Stimulated activated CD4-positive, alpha-beta T cell treated with anti-CD3 and anti-CD28 coated beads, TNF-alpha, amount 100 ng/mL, for 24 hours (primary cell): ENCODE results near the gene CLPSL2.

ENCODE experiments used
- DNase-seq, 3 experiments: peaks; one replicate each; pipeline ENCODE4 v3.0.0-alpha.2; 2020; ENCODE audit warnings: low read depth in 3 of 3

The CLPSL2 gene

DNA sequence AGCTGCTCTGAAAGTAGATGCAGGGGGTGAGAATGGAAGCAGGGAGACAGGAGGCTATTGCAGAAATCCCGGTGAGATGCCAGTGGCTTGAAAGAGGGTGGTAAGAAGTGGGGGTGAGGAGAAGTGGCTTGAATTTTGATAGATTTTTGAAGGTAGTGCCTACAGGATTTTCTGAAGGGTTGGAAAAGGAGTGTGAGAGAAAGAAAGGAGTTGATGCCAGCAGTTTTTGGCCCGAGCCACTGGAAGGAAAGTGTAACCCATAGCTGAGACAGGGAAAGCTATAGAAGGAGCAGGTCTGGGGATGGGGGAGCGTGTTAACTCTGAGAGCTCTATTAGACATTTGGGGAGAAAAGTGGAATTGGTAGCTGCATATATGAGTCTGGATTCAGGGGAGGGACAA, 29.9 kb upstream of the CLPSL2 start:
- no peak for DNase-seq

DNA sequence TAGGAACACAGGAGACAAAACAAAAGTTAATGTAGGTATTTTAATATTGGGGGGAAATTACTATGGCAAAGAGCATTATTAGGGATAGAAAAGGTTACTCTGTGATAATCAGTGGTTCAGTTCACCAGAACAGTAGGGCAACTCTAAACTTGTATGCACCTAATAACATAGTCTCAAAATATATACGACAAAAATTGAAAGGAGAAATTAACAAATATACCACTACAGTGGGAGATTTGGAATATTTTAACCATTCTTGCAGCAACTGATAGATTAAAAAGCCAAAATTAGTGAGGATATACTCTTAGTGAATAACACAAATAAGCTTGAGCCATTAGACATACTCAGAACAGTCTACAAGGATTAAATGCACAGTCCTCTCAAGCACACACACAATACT, 28.5 kb upstream of the CLPSL2 start:
- DNase-seq, result no peak

DNA sequence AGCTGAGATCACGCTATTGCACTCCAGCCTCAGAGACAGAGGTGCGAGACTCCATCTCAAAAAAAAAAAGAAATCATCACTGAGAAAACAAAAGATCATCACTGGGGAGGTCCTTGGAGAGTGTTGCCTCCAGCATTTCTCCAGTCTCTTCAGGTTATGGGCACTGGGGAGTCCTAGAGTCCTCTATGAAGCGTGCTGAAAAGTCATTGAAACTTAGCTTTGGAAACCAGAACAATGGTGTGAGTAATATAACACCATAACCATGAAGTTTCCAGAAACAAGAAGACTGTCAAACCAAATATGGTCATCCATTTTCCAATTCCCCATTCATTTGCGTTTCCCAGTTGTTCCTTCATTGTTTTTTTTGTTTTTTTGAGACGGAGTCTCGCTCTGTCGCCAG, 25.8 kb upstream of the CLPSL2 start:
- DNase-seq, result no peak

DNA sequence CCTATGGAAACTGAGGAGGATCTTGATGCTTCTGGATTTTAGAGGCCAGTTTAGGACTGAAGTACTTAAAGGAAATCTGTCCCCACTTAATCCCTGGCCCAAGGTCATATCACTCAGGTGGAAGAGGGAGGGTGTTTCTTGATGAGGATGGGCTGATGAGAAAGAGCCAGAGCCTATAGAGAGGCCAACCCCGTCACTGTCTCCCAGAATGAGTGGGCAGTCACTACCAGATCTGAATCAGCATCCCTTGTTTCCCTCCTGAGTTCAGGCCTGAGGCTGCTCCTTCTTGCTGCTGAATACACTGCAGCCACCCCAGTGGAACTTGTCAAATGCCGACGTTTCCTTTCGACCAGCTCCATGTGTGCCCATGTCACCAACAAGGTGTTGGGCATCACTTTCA, 24.8 kb upstream of the CLPSL2 start:
- no peak for DNase-seq

DNA sequence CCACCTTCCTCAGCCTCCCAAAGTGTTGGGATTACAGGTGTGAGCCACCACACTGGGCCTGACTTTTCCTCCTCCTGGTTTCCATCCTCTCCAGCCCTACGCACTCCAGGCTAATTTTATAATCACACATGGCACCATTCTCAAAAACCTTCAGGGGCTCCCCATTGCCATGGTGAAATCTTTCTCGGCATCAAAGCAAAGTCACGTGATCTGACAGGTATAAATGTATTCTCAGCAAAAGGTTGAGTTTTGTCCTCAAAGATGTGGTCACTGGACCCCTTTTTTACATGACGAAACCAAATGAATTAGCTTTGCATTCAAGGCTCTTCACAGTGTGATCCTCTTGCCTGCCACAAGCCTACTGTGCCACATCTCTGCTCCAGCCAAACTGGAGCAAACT, 24.1 kb upstream of the CLPSL2 start:
- DNase-seq, result no peak

DNA sequence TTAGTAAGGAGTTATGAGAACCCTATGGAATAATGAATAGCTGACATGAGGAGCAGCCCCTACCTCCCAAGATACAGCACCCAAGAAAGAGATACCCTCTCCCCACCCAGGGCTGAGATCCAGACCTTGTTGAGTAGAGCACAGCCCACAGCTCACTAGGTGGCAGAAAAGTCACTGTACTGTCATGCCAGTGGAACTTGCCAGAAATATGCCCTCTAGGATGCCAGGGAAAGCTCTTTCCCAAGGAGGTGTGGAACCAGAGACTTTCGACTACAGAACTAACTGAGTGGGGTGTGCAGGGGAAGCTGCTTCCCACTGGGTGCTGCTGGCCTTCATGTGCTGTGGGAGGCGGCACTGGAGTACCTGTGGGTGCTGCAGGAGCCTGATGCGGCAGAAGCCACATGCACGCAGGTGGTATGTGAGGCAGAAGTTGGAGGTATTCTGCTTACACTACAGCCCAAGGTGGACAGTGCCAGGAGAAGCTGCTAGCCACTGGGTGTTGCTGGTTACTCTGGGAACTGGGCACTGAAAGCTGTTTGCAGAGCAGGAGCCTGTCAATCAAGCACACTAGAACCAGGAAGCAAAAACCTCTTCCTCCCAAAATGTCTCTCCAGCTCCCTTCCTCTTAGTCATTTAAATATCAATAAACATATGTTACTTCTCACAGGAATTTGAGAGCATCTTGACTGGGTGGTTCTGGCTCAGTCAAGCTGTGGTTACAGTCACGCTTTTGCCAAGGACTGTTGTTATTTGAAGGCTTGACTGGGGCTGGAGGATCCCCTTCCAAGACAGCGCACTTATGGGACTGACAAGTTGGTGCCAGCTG, 21.7 kb upstream of the CLPSL2 start:
- DNase-seq, result no peak

DNA sequence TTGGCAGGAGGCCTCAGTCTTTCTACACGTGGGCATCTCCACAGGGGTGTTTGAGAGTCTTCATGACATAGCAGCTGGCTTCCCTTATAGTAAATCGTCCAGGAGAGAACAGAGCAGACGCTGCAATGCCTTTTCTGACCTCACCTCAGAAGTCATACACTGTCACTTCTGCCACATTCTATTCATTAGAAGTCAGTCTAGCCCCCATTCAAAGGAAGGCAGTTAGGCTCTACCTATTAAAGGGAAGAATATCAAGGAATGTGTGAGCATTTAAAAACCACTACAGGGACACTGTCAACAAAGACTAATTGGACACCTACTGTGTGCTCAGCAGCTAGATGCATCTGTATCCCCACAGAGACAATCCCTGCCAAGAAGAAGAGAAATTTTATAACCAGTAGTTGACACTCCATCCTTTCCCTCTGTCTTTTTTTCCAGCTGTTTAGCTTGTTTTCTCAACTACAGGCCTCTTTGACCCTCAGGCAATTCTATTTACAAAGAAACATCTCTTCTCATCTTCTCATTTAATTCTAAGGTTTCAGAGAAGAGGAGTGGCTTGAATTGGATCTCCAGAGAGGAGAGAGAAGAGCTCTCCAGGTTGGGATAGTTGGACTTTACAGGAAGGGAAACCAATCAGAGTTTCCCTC, 21.0 kb upstream of the CLPSL2 start:
- DNase-seq, result no peak

DNA sequence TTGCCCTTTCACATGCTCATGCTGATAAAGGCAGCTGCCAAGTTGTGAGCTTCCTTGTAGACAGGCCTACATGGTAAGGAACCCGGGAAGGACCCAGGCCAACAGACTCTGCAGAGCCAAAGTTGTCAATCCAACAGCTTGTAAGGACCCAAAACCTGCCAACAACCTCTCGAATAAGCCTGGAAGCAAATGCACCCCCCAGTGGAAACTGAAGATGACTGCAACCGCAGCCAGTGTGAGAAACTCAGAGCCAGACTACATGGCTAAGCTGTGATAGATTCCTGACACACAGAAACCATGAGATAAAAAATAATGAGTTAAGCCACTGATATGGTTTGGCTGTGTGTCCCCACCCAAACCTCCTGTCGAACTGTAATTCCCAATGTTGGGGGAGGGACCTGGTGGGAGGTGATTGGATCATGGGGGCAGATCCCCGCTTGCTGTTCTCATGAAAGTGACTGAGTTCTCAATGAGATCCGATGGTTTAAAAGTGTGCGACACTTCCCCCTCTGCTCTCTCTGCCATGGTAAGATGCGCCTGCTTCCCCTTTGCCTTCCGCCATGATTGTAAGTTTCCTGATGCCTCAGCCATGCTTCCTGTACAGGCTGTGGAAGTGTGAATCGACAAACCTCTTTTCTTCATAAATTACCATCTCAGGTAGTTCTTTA, 18.8 kb upstream of the CLPSL2 start:
- no peak for DNase-seq

DNA sequence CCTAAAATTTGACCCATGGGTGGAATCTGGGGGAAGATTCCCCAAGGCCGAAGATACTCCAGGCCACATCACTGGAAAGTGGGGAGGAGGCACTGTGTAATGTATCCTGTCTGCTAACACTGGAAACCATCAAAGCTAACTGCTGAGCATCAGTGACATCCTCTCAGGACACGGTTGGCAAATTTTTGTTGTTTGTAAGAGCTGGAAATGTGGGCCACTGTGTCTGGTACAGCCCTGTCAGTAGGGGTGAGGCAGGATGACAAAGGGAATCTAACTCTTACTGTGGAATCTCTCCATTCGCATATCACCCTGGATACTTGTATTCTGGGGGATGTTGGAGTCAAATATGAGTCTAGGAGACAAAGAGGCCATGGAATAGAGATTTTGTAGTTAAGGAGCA, 17.0 kb upstream of the CLPSL2 start:
- DNase-seq, result no peak

DNA sequence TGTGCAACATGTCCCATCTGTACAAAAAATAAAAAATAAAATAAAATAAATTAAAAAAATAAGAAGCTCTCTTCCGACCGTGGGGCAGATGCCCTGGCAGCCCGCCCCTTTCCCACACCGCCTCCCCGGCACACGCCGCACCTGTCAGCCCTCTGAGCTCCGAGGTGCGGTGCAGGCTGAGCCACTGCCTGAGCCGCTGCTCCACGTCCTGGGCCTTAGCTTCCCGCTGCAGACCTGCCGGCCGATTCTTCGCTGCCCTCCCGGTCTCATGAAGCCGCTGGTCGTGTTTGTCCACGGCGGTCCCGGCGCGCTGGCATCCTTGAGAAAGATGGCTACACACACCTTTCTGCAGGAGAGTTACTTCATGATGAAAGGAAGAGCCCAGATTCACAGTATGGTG, 10.7 kb upstream of the CLPSL2 start:
- no peak for DNase-seq

DNA sequence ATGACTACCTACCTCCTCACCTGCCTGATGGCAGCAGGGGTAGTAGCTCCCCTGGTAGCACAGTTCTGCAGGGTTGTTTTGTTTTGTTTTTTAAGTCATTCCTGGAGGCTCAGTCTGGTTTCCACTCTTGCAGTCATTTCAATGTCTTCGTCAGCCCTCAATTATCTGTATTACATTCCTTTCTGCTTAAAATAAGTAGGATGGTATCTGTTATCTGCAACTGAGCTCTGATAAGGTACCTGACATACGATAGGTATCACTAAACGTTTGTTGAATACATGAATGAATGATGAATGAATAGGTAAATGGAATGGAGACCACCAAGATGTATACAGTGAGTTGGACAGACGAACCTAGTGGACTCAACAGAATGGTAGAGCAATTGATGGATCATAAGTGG, 7.2 kb upstream of the CLPSL2 start:
- no peak for DNase-seq

DNA sequence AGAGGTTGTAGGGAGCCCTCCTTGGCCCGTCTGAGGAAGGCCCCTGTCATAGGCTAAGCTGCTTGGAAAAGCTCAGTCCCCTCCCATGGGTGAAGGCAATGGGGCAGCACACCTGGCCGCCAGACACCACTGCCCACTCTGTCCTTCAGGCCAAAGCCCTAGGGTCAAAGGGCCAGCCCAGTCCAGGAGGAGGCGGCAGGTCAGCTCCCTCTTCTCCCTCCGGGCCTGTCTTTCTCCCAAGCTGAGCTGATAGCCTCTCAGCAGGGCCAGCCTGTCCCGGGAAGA, 5.1 kb upstream of the CLPSL2 start:
- no peak for DNase-seq

DNA sequence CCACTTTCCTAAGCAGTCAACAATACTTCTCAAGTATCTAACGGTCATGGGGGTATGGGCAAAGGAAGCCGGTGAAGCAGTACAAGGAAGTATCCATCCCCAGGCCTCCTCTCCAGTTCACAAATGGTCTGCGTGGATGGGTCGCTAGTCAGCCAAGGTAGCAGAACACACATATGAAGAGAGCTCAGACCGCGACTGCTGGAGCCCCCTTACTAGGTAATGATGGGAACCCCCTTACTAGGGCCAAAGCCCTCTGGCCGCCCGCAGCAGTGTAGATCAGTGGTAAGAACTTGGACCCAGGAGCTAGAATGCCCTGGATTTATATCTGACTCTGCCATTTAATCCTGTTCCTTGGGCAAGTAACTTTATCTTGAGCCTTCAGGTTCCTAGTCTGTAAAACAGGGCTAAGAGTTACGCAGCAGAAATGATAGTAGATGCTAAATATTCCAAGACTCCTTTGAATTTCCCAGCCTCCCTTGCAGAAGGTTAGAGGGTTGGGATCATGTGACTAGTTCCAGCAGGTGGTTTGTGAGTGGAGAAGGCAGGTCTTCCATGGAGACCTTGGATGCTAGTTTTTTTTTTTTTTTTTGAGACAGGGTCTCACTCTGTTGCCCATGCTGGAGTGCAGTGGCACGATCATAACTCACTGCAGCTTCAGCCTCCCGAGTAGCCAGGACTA, 2.1 kb upstream of the CLPSL2 start:
- DNase-seq, result no peak

DNA sequence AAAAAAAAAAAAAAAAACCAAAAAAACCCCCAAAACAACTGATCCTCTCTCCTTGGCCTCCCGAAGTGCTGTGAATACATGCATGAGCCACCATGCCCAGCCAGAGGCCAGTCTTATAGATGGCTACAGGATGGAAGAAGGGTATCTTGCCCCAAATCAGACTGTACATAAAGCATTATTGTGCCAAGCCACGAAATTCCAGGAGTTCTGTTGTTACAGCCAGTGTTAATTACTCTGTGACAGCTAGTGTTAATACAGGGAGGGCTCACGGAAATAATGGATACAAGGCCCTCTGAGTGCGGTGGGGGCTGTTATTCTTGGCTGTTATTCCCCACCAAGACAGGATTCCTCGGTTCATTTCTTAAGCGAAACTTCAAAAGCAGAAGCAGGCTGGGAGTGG, 1.4 kb upstream of the CLPSL2 start:
- no peak for DNase-seq

DNA sequence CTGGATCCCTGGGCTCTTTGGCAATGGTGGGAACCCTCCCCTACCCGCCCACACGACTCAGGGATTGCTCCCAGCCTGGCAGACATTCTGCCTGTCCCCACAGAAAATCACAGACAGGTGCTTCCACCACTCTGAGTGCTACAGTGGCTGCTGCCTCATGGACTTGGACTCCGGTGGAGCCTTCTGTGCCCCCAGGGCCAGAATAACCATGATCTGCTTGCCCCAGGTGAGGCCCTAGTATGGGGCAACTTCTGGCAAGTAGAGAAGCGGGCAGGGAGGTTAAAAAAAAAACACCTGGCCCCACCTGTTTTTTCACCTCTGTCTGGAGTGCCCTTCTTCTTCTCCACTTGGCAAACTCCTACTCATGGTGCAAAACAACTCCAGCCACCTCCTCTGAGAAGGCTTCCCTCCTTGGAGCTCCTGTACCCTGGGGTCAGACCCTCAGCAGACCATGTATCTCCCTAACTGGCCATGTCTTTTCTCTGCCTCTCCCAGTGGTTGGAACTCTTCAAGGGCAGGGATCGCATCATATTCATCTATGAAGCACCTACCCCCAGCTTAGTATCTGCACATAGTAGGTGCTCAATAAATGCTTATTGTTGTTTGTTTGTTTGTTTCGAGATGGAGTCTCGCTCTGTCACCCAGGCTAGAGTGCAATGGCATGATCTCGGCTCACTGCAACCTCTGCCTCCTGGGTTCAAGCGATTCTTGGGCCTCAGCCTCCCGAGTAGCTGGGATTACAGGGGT, 1.1 kb downstream of the CLPSL2 start:
- no peak for DNase-seq

DNA sequence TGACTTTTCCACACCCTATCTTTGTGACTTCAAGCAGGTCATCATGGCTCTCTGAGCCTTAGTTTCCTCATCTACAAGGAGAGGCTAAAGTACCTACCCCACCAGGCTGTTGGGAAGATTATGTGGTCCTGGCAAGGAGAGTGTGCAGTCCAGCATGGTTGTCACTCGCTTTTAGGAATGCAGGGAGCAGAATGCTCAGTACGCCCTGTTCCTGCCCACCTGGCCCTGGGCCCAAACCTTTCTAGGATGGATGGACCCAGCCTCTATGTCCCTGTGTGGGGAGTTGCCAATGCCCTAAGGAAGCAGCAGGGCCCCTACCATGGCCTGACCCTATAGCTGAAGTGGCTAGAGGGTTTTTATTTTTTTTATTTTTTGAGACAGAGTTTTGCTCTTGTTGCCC, 2.0 kb downstream of the CLPSL2 start:
- no peak for DNase-seq

DNA sequence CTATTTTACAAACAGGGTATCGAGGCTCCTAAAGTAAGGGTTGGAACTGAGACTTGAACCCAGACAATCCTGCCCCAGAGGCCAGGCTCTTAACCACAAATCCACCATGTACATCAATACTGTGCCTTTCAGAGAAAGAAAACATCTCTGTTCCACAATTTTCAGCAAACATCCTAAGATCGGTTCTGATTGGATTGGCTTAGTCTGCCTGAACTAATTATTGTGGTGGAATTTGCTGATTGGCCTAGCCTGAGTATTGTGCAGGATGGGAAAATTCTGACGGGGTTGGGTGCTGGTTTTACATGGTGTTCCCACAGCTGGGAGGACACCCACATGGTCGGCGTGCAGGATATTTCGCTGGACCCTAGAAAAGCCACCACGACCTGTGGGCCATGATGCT, 4.3 kb downstream of the CLPSL2 start, which contains the start of gene CLPSL1:
Gene CLPSL1 (plus strand): TSS at position 301 of the 400 bp plus-strand sequence. CDS start 92 bp downstream, at position 393.
- DNase-seq, result no peak

DNA sequence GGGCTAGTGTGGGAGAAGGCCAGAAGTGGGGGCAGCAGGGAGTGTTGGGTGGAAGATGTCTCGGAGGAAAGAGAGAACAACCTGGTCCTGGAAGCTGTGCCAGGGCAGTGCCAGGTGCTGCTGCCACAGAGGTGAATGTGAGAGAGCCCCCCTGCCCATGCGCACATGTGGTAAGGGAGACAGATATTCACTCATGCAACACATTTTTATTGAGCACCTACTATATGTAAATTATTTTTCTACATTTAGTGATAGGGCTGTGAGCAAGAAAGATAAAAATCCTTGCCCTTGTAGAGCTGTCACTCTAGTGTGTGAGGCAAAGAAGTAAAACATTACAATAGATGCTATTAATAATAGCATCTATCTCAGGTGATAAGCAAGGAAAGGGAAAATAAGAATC, 4.9 kb downstream of the CLPSL2 start:
- DNase-seq, result no peak

DNA sequence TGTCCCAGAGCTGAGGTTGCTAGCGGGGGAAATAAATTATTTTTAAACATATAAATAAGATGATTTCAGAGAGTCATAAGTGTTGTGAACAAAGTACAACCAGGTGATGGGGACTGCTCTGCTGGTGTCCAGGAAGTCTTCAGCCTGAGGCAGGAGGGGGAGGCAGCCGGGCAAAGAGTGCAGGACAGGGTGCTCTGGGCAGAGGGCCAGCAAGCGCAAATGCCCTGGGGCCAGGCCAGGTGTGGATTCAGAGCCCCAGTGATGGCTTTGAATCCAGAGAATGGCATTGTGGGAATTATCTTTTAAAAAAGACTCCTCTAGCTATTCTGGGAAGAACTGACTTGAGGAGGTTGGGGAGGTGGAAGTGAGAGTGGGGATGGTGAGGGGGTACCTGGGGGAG, 6.0 kb downstream of the CLPSL2 start:
- no peak for DNase-seq

DNA sequence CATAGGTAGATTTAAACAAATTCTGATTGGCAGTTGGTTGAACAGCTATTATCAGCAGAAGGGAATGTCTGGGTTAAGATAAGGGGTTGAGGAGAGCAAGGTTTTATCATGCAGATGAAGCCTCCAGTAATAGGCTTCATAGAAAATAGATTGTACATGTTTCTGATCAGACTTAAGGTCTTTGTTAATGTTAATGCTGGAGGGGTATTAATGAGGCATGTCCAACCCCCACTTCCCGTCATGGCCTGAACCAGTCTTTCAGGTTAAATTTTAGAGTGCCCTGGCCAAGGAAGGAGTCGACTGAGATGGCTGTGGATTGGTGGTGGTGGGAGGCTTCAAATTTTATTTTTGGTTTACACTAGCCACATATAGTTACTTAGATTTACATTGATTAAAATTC, 7.8 kb downstream of the CLPSL2 start:
- no peak for DNase-seq

DNA sequence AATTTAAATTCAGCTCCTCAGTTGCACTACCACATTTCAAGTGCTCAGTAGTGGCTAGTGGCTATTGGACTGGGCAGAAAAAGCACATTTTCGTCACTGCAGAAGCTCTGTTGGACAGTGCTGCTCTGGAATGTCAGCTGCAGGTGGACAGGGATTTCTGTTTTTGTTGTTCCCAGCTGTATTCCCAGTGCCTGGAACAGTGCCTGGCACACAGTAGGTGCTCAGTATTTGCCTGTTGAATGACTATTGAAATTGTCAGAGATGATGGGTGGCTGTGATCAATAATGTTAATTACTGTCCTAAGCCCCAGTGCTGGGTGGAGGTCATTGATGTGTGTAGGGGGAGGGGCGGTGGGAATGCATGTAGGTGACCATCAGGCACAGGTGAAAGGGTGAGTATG, 9.9 kb downstream of the CLPSL2 start:
- DNase-seq, result no peak

DNA sequence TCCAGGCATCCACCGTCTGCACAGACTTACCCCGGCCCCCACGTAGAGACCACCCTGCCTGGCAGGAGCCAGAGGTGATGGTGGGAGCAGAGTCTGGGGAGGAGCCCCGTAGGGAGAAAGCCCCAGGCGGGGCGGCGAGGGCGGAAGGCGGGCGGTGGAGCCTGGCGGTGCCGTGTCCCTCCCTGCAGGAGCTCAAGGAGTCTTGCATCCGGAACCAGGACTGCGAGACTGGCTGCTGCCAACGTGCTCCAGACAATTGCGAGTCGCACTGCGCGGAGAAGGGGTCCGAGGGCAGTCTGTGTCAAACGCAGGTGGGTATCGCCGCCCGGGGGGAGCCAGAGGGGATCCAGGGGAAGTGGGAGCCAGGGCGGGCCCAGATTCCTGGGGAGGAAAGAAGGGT, 10.4 kb downstream of the CLPSL2 start:
- DNase-seq, result no peak
